A549 (cell line): ENCODE results near the gene PLCH2.

Experiments used
- CBX8 ChIP-seq: fragments of 200-600 bp; sonication (generic); IDR thresholded peaks from 2 replicates; pipeline ENCODE4 v1.6.1; 2016
- CEBPB ChIP-seq, 2 experiments: fragments of >200 bp in 1 of 2; sonication (Bioruptor Twin) in 1 of 2; formaldehyde crosslinking in 1 of 2; IDR thresholded peaks; 2 replicates each; pipeline ENCODE4 v1.6.1; 2012 to 2016
- CHD4 ChIP-seq: fragments of 200-600 bp; sonication (generic); IDR thresholded peaks from 2 replicates; pipeline ENCODE4 v1.6.1; 2016; ENCODE audit warnings: antibody characterized with exemption, mild to moderate bottlenecking, borderline replicate concordance
- EP300 ChIP-seq, 2 experiments: fragments of >200 bp; sonication (Bioruptor Twin); formaldehyde crosslinking; IDR thresholded peaks; 2 replicates in 1 of 2; 3 replicates in 1 of 2; pipeline ENCODE4 v1.6.1; 2016 to 2017
- POLR2A ChIP-seq: IDR thresholded peaks from 2 replicates; pipeline ENCODE4 v1.6.1; 2012; ENCODE audit warnings: mild to moderate bottlenecking, low read length
- SMC3 ChIP-seq: fragments of >200 bp; sonication (Bioruptor Twin); formaldehyde crosslinking; IDR thresholded peaks from 3 replicates; pipeline ENCODE4 v1.6.1; 2018; ENCODE audit warnings: inconsistent platforms
- ZC3H11A ChIP-seq: fragments of 450-650 bp; IDR thresholded peaks from 2 replicates; pipeline ENCODE4 v1.6.1; 2014; ENCODE audit warnings: antibody characterized with exemption, mild to moderate bottlenecking
- TF ChIP-seq, protein P1 (sequence below): fragments of 250-450 bp; sonication (Bioruptor Pico); IDR thresholded peaks from 2 replicates; pipeline ENCODE4 v1.5.0; 2021; ENCODE audit warnings: mild to moderate bottlenecking, moderate library complexity, borderline replicate concordance

DNA sequence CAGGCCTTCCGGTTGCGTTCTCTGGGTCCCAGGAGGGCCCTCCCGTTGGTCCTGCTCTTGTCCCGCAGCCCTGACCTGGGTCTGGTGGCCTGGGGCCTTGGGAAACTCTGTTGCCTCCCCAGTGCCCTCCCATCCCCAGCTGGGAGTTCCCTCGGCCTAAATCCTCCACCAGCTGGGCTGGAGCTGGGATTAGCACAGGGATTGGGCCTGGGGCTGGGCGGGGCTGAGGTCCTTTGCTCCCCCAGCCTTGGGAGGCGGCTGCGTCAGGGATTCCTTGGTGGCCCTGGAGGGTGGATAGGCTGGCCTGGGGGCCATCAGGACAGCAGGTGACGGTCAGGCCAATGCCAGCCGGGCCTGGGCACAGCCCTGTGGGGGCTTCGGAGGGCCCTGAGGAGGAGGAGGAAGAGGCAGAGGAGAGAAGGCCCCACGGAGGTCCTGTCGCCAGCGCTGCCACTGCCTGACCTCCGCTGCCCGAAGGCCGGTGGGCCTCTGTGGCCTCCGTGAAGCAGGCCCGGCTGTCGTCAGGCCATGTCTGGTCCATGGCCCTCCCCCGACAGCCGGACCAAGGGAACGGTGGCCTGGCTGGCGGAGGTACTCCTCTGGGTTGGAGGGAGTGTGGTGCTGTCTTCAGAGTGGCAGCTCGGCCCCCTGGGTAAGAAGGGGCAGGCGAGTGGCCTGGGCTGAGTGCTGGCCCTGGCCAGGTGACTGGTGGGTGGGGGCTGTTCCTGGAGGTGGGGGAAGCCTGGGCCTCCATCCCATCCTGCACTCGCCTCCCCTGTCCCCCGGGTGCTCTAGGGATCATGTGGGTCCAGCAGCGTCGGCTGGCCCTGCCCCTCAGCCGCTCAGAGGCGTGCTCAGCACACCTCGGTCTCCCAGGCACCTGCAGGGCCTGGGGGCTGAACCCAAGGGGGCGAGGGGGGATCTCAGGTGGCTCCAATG, at the start of gene PLCH2:
- TF ChIP-seq ZC3H11A = no peak
- TF ChIP-seq CHD4 = no peak
- TF ChIP-seq, protein P1, sequence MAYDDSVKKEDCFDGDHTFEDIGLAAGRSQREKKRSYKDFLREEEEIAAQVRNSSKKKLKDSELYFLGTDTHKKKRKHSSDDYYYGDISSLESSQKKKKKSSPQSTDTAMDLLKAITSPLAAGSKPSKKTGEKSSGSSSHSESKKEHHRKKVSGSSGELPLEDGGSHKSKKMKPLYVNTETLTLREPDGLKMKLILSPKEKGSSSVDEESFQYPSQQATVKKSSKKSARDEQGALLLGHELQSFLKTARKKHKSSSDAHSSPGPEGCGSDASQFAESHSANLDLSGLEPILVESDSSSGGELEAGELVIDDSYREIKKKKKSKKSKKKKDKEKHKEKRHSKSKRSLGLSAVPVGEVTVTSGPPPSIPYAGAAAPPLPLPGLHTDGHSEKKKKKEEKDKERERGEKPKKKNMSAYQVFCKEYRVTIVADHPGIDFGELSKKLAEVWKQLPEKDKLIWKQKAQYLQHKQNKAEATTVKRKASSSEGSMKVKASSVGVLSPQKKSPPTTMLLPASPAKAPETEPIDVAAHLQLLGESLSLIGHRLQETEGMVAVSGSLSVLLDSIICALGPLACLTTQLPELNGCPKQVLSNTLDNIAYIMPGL (CRISPR knock-in tag) = no peak
- TF ChIP-seq POLR2A = no peak
- TF ChIP-seq CBX8 = no peak
- no peak for TF ChIP-seq SMC3
- no peak for TF ChIP-seq CEBPB (IDR thresholded peaks at IDR 0.05)
- TF ChIP-seq EP300 (IDR thresholded peaks at IDR 0.05) = no peak
